SK-N-SH treated with all-trans-retinoic acid at 6 μM for 48 hours (cell line): ENCODE results near the gene MBD3L2.

Source experiments
- ARNTL ChIP-seq: fragments of 450-650 bp; formaldehyde crosslinking; IDR thresholded peaks from 2 replicates; pipeline ENCODE4 v1.5.0; 2020; ENCODE audit warnings: low read depth, mild to moderate bottlenecking, moderate library complexity, borderline replicate concordance
- OSR1 ChIP-seq: fragments of 250-450 bp; sonication (Bioruptor Pico); IDR thresholded peaks from 2 replicates; pipeline ENCODE4 v1.8.0; 2022; ENCODE audit warnings: moderate library complexity, mild to moderate bottlenecking, inconsistent platforms
- PATZ1 ChIP-seq: fragments of 250-450 bp; sonication (Bioruptor Pico); IDR thresholded peaks from 2 replicates; pipeline ENCODE4 v1.8.0; 2020; ENCODE audit warnings: mild to moderate bottlenecking, moderate library complexity, borderline replicate concordance
- POU6F1 ChIP-seq: fragments of 250-450 bp; sonication (Bioruptor Pico); IDR thresholded peaks from 2 replicates; pipeline ENCODE4 v1.8.0; 2021; ENCODE audit warnings: low read depth, mild to moderate bottlenecking, moderate library complexity, borderline replicate concordance
- RARB ChIP-seq: fragments of 250-450 bp; sonication (Bioruptor Pico); IDR thresholded peaks from 2 replicates; pipeline ENCODE4 v1.8.0; 2021; ENCODE audit warnings: mild to moderate bottlenecking, moderate library complexity
- SNAI2 ChIP-seq: fragments of 250-450 bp; sonication (Bioruptor Pico); IDR thresholded peaks from 2 replicates; pipeline ENCODE4 v1.5.0; 2020; ENCODE audit warnings: mild to moderate bottlenecking, moderate library complexity
- TCF4 ChIP-seq: fragments of 250-450 bp; sonication (Bioruptor Pico); IDR thresholded peaks from 2 replicates; pipeline ENCODE4 v1.8.0; 2021; ENCODE audit warnings: mild to moderate bottlenecking, moderate library complexity, borderline replicate concordance
- TOX ChIP-seq: fragments of 250-450 bp; sonication (Bioruptor Pico); IDR thresholded peaks from 2 replicates; pipeline ENCODE4 v1.8.0; 2021; ENCODE audit warnings: mild to moderate bottlenecking, moderate library complexity, borderline replicate concordance
- ZC3H10 ChIP-seq: fragments of 250-450 bp; sonication (Bioruptor Pico); IDR thresholded peaks from 2 replicates; pipeline ENCODE4 v1.5.1; 2021; ENCODE audit warnings: mild to moderate bottlenecking, moderate library complexity
- TF ChIP-seq, protein P1 (sequence below): fragments of 250-450 bp; sonication (Bioruptor Pico); IDR thresholded peaks from 2 replicates; pipeline ENCODE4 v1.5.1; 2020; ENCODE audit warnings: low read depth, mild to moderate bottlenecking, moderate library complexity
- TF ChIP-seq, protein P2 (sequence below): fragments of 250-450 bp; sonication (Bioruptor Pico); IDR thresholded peaks from 2 replicates; pipeline ENCODE4 v1.5.1; 2021; ENCODE audit warnings: mild to moderate bottlenecking, moderate library complexity

- TF ChIP-seq, protein P1, sequence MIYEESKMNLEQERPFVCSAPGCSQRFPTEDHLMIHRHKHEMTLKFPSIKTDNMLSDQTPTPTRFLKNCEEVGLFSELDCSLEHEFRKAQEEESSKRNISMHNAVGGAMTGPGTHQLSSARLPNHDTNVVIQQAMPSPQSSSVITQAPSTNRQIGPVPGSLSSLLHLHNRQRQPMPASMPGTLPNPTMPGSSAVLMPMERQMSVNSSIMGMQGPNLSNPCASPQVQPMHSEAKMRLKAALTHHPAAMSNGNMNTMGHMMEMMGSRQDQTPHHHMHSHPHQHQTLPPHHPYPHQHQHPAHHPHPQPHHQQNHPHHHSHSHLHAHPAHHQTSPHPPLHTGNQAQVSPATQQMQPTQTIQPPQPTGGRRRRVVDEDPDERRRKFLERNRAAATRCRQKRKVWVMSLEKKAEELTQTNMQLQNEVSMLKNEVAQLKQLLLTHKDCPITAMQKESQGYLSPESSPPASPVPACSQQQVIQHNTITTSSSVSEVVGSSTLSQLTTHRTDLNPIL (CRISPR knock-in tag) = no peak
- TF ChIP-seq POU6F1 (CRISPR knock-in tag) = no peak
- TF ChIP-seq SNAI2 (CRISPR knock-in tag) = no peak
- no peak for TF ChIP-seq RARB (CRISPR knock-in tag)
- TF ChIP-seq TOX (CRISPR knock-in tag) = no peak
- TF ChIP-seq PATZ1 = no peak
- no peak for TF ChIP-seq ZC3H10
- TF ChIP-seq, protein P2, sequence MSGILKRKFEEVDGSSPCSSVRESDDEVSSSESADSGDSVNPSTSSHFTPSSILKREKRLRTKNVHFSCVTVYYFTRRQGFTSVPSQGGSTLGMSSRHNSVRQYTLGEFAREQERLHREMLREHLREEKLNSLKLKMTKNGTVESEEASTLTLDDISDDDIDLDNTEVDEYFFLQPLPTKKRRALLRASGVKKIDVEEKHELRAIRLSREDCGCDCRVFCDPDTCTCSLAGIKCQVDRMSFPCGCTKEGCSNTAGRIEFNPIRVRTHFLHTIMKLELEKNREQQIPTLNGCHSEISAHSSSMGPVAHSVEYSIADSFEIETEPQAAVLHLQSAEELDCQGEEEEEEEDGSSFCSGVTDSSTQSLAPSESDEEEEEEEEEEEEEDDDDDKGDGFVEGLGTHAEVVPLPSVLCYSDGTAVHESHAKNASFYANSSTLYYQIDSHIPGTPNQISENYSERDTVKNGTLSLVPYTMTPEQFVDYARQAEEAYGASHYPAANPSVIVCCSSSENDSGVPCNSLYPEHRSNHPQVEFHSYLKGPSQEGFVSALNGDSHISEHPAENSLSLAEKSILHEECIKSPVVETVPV (CRISPR knock-in tag) = no peak
- TF ChIP-seq ARNTL (CRISPR knock-in tag) = no peak
- no peak for TF ChIP-seq TCF4 (CRISPR knock-in tag)
- TF ChIP-seq OSR1 (CRISPR knock-in tag) = no peak
Measured at GRCh38 chr19:7069904-7070226, 20.7 kb downstream of the MBD3L2 start.
